GM12878 (cell line): ENCODE results near the gene NHERF2. TPM values are rescaled to one million over a fixed set of nuclear protein-coding genes. Genes with fewer than 3 reads are reported as not detected.

Experiments used
- BACH1 ChIP-seq: fragments of 450-650 bp; IDR thresholded peaks from 2 replicates; pipeline ENCODE4 v1.6.1; 2017; ENCODE audit warnings: mild to moderate bottlenecking, borderline replicate concordance
- E2F8 ChIP-seq: fragments of 450-650 bp; IDR thresholded peaks from 2 replicates; pipeline ENCODE4 v1.6.1; 2018; ENCODE audit warnings: mild to moderate bottlenecking, low read depth, moderate library complexity; ENCODE audit not compliant: partially characterized antibody
- EED ChIP-seq: sonication (generic); IDR thresholded peaks from 2 replicates; pipeline ENCODE4 v1.6.1; 2016; ENCODE audit warnings: antibody characterized with exemption, low read depth
- EZH2 ChIP-seq: IDR thresholded peaks from 2 replicates; pipeline ENCODE4 v1.6.1; 2012; ENCODE audit warnings: low read depth, mild to moderate bottlenecking, control low read depth, inconsistent platforms, low read length, borderline replicate concordance; ENCODE audit not compliant: control insufficient read depth
- FOXM1 ChIP-seq: IDR thresholded peaks from 2 replicates; pipeline ENCODE4 v1.6.1; 2012; ENCODE audit warnings: low read depth, mild to moderate bottlenecking, inconsistent platforms, low read length, moderate library complexity
- HCFC1 ChIP-seq: fragments of 150-350 bp; IDR thresholded peaks from 2 replicates; pipeline ENCODE4 v1.6.1; 2014; ENCODE audit warnings: low read length
- MYC ChIP-seq: IDR thresholded peaks from 2 replicates; pipeline ENCODE4 v1.6.1; 2011; ENCODE audit warnings: mild to moderate bottlenecking, low read length, moderate library complexity, inconsistent platforms; ENCODE audit not compliant: insufficient read depth, insufficient replicate concordance, insufficient read length, severe bottlenecking
- NBN ChIP-seq: fragments of 450-650 bp; IDR thresholded peaks from 2 replicates; pipeline ENCODE4 v1.6.1; 2016
- PAX5 ChIP-seq: IDR thresholded peaks from 2 replicates; pipeline ENCODE4 v1.6.1; 2011; ENCODE audit warnings: low read depth, low read length, borderline replicate concordance
- PAX8 ChIP-seq: fragments of 450-650 bp; IDR thresholded peaks from 2 replicates; pipeline ENCODE4 v1.6.1; 2017; ENCODE audit warnings: mild to moderate bottlenecking, moderate library complexity
- PML ChIP-seq: IDR thresholded peaks from 2 replicates; pipeline ENCODE4 v1.6.1; 2012; ENCODE audit warnings: low read length, inconsistent platforms
- POLR2AphosphoS2 ChIP-seq: IDR thresholded peaks from 2 replicates; pipeline ENCODE4 v1.6.1; 2011; ENCODE audit warnings: low read depth, mild to moderate bottlenecking, low read length, improper control_type of control experiment, moderate library complexity
- SMAD1 ChIP-seq: fragments of 450-650 bp; IDR thresholded peaks from 2 replicates; pipeline ENCODE4 v1.6.1; 2018; ENCODE audit warnings: mild to moderate bottlenecking, low read depth; ENCODE audit not compliant: partially characterized antibody
- SMAD5 ChIP-seq: IDR thresholded peaks from 2 replicates; pipeline ENCODE4 v1.6.1; 2016; ENCODE audit warnings: antibody characterized with exemption, low read depth
- SP1 ChIP-seq: IDR thresholded peaks from one replicate; pipeline ENCODE4 v1.6.1; 2011; ENCODE audit warnings: low read depth, low read length
- SPI1 ChIP-seq: IDR thresholded peaks from 2 replicates; pipeline ENCODE4 v1.6.1; 2011; ENCODE audit warnings: low read depth, mild to moderate bottlenecking, low read length, moderate library complexity, borderline replicate concordance; ENCODE audit not compliant: insufficient read depth
- SREBF1 ChIP-seq: IDR thresholded peaks from 2 replicates; pipeline ENCODE4 v1.6.1; 2012; ENCODE audit warnings: mild to moderate bottlenecking, low read length
- TAF1 ChIP-seq: IDR thresholded peaks from 2 replicates; pipeline ENCODE4 v1.6.1; 2011; ENCODE audit warnings: mild to moderate bottlenecking, low read depth, low read length, borderline replicate concordance
- ZBTB11 ChIP-seq: fragments of 450-650 bp; formaldehyde crosslinking; IDR thresholded peaks from 2 replicates; pipeline ENCODE4 v1.5.0; 2022; ENCODE audit warnings: mild to moderate bottlenecking, missing genetic modification characterization
- ZBTB33 ChIP-seq: fragments of 450-650 bp; IDR thresholded peaks from 2 replicates; pipeline ENCODE4 v1.6.1; 2017; ENCODE audit warnings: mild to moderate bottlenecking
- ZNF207 ChIP-seq: fragments of 450-650 bp; IDR thresholded peaks from 2 replicates; pipeline ENCODE4 v1.6.1; 2014; ENCODE audit warnings: antibody characterized with exemption, mild to moderate bottlenecking, borderline replicate concordance
- polyA plus RNA-seq, 11 experiments: library from polyadenylated mRNA; depleted of rRNA in 4 of 11; unstranded in 6 of 11; stranded (reverse) in 5 of 11; fragments of >200 nt; fragmentation: Nextera tagmentation in 4 of 11; fragmentation: Illumina TruSeq in 1 of 11; extraction: Ambion mirVana in 4 of 11; extraction: Trizol in 1 of 11; gene quantifications; 1 replicate in 1 of 11; 2 replicates in 10 of 11; pipeline versions ENCODE4 v1.2.1 to v1.2.3, GENCODE V29; 2011 to 2016; ENCODE audit warnings: inconsistent platforms in 2 of 11, missing spikeins in 2 of 11, low read depth in 1 of 11
- total RNA-seq, 4 experiments: library from RNA; depleted of rRNA in 3 of 4; stranded (reverse); fragments of >200 nt in 3 of 4; fragmentation: Illumina TruSeq in 1 of 4; extraction: Trizol in 1 of 4; gene quantifications; 2 replicates each; pipeline versions ENCODE4 v1.2.1 to v1.2.3, GENCODE V29; 2013 to 2021
- TF ChIP-seq, protein P1 (sequence below): fragments of 450-650 bp; IDR thresholded peaks from 2 replicates; pipeline ENCODE4 v1.6.1; 2014; ENCODE audit warnings: mild to moderate bottlenecking

NHERF2 gene
- total and polyA plus RNA-seq, 10 of the 15 experiments (the other 5 are each of a cell fraction or from before 2014, with no cell fraction given): 0.05 to 0.31 (median 0.08) TPM; not detected in 4

GRCh38 chr16:1983544-1984346 is 43.0 kb upstream of the NHERF2 start, which contains the start of gene GFER (continued):
- TF ChIP-seq PML: no peak
- TF ChIP-seq EED: no peak
- no peak for TF ChIP-seq SREBF1
- no peak for TF ChIP-seq FOXM1
- TF ChIP-seq ZNF207: peak; percentile 49; the same call in 1 of the 2 replicates
- no peak for TF ChIP-seq SMAD5
- TF ChIP-seq SPI1: no peak
- TF ChIP-seq PAX5: no peak
- TF ChIP-seq ZBTB11 (CRISPR knock-in tag): no peak
- TF ChIP-seq PAX8: no peak
- no peak for TF ChIP-seq E2F8
- no peak for TF ChIP-seq ZBTB33
- TF ChIP-seq, protein P1, sequence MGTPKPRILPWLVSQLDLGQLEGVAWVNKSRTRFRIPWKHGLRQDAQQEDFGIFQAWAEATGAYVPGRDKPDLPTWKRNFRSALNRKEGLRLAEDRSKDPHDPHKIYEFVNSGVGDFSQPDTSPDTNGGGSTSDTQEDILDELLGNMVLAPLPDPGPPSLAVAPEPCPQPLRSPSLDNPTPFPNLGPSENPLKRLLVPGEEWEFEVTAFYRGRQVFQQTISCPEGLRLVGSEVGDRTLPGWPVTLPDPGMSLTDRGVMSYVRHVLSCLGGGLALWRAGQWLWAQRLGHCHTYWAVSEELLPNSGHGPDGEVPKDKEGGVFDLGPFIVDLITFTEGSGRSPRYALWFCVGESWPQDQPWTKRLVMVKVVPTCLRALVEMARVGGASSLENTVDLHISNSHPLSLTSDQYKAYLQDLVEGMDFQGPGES: no peak
- no peak for TF ChIP-seq NBN
- TF ChIP-seq BACH1: peak; percentile 81
- TF ChIP-seq TAF1: peak; percentile 83; the same call in 1 of the 2 replicates
- no peak for TF ChIP-seq SMAD1
- TF ChIP-seq EZH2: no peak
- no peak for TF ChIP-seq SP1
- peak; percentile 65 for TF ChIP-seq HCFC1
- no peak for TF ChIP-seq POLR2AphosphoS2
- no peak for TF ChIP-seq MYC
